Stimulated activated CD4-positive, alpha-beta T cell treated with anti-CD3 and anti-CD28 coated beads, Interleukin-2, amount 100 ng/mL, for 4 hours (primary cell): ENCODE results near the gene SYS1.
A peak's percentile ranks its signal among the peaks of the same experiment; 100 is the strongest.

Experiments used
- DNase-seq: peaks from one replicate; pipeline ENCODE4 v3.0.0-alpha.2; 2020; ENCODE audit warnings: low read depth

SYS1 gene

GRCh38 chr20:45387274-45387673 is 24.3 kb downstream of the SYS1 start:
- DNase-seq: no peak

- DNase-seq: no peak
These were observed 28.0 kb downstream of the SYS1 start for GRCh38 chr20:45390931-45391330.

- no peak for DNase-seq
These were observed 28.6 kb downstream of the SYS1 start for GRCh38 chr20:45391559-45391958.

- no peak for DNase-seq
These were observed 29.8 kb downstream of the SYS1 start for GRCh38 chr20:45392733-45393132.

- DNase-seq: no peak
These were observed 31.5 kb downstream of the SYS1 start for GRCh38 chr20:45394221-45395113.

GRCh38 chr20:45395114-45395415 is 32.1 kb downstream of the SYS1 start:
- no peak for DNase-seq

- no peak for DNase-seq
These were observed 36.1 kb downstream of the SYS1 start for GRCh38 chr20:45399018-45399417.

- DNase-seq: no peak
These were observed 37.5 kb downstream of the SYS1 start for GRCh38 chr20:45400346-45401031.

- no peak for DNase-seq
These were observed 40.0 kb downstream of the SYS1 start for GRCh38 chr20:45402946-45403345.

GRCh38 chr20:45404438-45404837 is 41.5 kb downstream of the SYS1 start:
- DNase-seq: no peak

- no peak for DNase-seq
These were observed 42.8 kb downstream of the SYS1 start for GRCh38 chr20:45405571-45406259.

- peak; percentile 74 for DNase-seq
These were observed 43.5 kb downstream of the SYS1 start for GRCh38 chr20:45406260-45407066.

GRCh38 chr20:45407067-45407745 is 44.2 kb downstream of the SYS1 start:
- no peak for DNase-seq

GRCh38 chr20:45407783-45408645 is 45.1 kb downstream of the SYS1 start, which contains the start of gene DBNDD2:
TSS of gene DBNDD2 (plus strand) at chr20:45408289. CDS start at chr20:45408468, 179 bp downstream.
- peak; percentile 26 for DNase-seq

GRCh38 chr20:45408646-45409213 is 45.8 kb downstream of the SYS1 start:
- DNase-seq: no peak

GRCh38 chr20:45409521-45410272 is 46.7 kb downstream of the SYS1 start:
- DNase-seq: no peak

GRCh38 chr20:45410887-45411286 is 47.9 kb downstream of the SYS1 start:
- DNase-seq: no peak

- DNase-seq: no peak
These were observed 49.7 kb downstream of the SYS1 start for GRCh38 chr20:45412653-45413052.

GRCh38 chr20:45413479-45413878 is 50.5 kb downstream of the SYS1 start:
- no peak for DNase-seq
